NCI-H524 (cell line): ENCODE measurements around the gene ACTA1.
"Not testable (repeated sequence)": the region's sequence is repeated elsewhere in the genome, so short reads cannot be mapped to it uniquely, and the experiment has no call there.

Experiments used
- DNase-seq, 2 experiments: peaks; one replicate each; lab custom pipeline; 2025; lab: John Stamatoyannopoulos, UW

Gene ACTA1

GRCh38 chr1:229409616-229410369, 24.1 kb downstream of the ACTA1 start:
- DNase-seq = peak in 1 of 2 experiments; percentile 32

- DNase-seq = peak; percentile 49 to 76
Observed at GRCh38 chr1:229408458-229409037, 25.3 kb downstream of the ACTA1 start.

- no peak for DNase-seq
Observed at GRCh38 chr1:229407206-229408026, 26.5 kb downstream of the ACTA1 start.

- DNase-seq = no peak
Observed at GRCh38 chr1:229406798-229407197, 27.1 kb downstream of the ACTA1 start.

- no peak for DNase-seq
Observed at GRCh38 chr1:229403573-229403972, 30.3 kb downstream of the ACTA1 start.

GRCh38 chr1:229402993-229403392, 30.9 kb downstream of the ACTA1 start:
- DNase-seq = no peak

GRCh38 chr1:229402329-229402728, 31.6 kb downstream of the ACTA1 start:
- DNase-seq = not testable (repeated sequence)

- no peak for DNase-seq
Observed at GRCh38 chr1:229397762-229398161, 36.1 kb downstream of the ACTA1 start.

- no peak for DNase-seq
Observed at GRCh38 chr1:229396585-229397206, 37.2 kb downstream of the ACTA1 start.

- DNase-seq = not testable (repeated sequence)
Observed at GRCh38 chr1:229394517-229394916, 39.4 kb downstream of the ACTA1 start.

- no peak for DNase-seq
Observed at GRCh38 chr1:229392936-229393335, 41.0 kb downstream of the ACTA1 start.

GRCh38 chr1:229390130-229390529, 43.8 kb downstream of the ACTA1 start:
- DNase-seq = no peak

GRCh38 chr1:229388897-229389580, 44.9 kb downstream of the ACTA1 start:
- peak in 1 of 2 experiments; percentile 12 for DNase-seq

GRCh38 chr1:229385853-229386456, 47.9 kb downstream of the ACTA1 start:
- no peak for DNase-seq

GRCh38 chr1:229384822-229385221, 49.1 kb downstream of the ACTA1 start:
- DNase-seq = no peak

- DNase-seq = no peak
Observed at GRCh38 chr1:229383961-229384360, 49.9 kb downstream of the ACTA1 start.

- DNase-seq = no peak
Observed at GRCh38 chr1:229383188-229383587, 50.7 kb downstream of the ACTA1 start.
